Naive thymus-derived CD8-positive, alpha-beta T cell (primary cell): ENCODE results near the gene STT3B. TPM values are rescaled to one million over a fixed set of nuclear protein-coding genes. Genes with fewer than 3 reads are reported as not detected.

Experiments
- ATAC-seq, 2 donors: fragments of 150-1000 bp; cut with Tn5 transposase in 1 of 2; sonication (Bioruptor Pico), chemical (Tn5 transposase) in 1 of 2; 1 replicate in 1 of 2; 2 replicates in 1 of 2; pipeline ENCODE4 v1.10.0; 2021; ENCODE audit warnings: mild to moderate bottlenecking in 2 of 2, moderate library complexity in 2 of 2
- POLR2A ChIA-PET: fragments of 350-600 bp; sonication (Branson Sonifier 250); formaldehyde crosslinking; loops from one replicate; lab custom pipeline; 2021; ENCODE audit warnings: antibody characterized with exemption; lab: Charles Lee
- DNase-seq, 10 donors: peaks; one replicate each; pipeline versions ENCODE4 v3.0.0 to v3.0.0-alpha.2; 2020 to 2022
- H3K27ac Mint-ChIP-seq, 10 donors: one replicate each; pipeline ENCODE4 v1.8.0; 2020 to 2022; ENCODE audit warnings: mild to moderate bottlenecking in 10 of 10, mixed read lengths in 10 of 10, moderate library complexity in 4 of 10, inconsistent platforms in 1 of 10
- H3K27me3 Mint-ChIP-seq, 5 donors: one replicate each; pipeline ENCODE4 v1.8.0; 2021 to 2022; ENCODE audit warnings: mixed read lengths in 5 of 5
- H3K36me3 Mint-ChIP-seq, 3 donors: one replicate each; pipeline ENCODE4 v1.8.0; 2020 to 2022; ENCODE audit warnings: mixed read lengths in 3 of 3, mild to moderate bottlenecking in 2 of 3, inconsistent platforms in 1 of 3
- H3K4me1 Mint-ChIP-seq, 4 donors: one replicate each; pipeline ENCODE4 v1.8.0; 2021 to 2022; ENCODE audit warnings: mixed read lengths in 4 of 4
- H3K4me3 Mint-ChIP-seq, 10 donors: one replicate each; pipeline ENCODE4 v1.8.0; 2020 to 2022; ENCODE audit warnings: mild to moderate bottlenecking in 10 of 10, mixed read lengths in 10 of 10, moderate library complexity in 6 of 10, inconsistent platforms in 1 of 10
- H3K9me3 Mint-ChIP-seq, 9 donors: one replicate each; pipeline ENCODE4 v1.8.0; 2020 to 2022; ENCODE audit warnings: mixed read lengths in 9 of 9, mild to moderate bottlenecking in 3 of 9, inconsistent platforms in 1 of 9, moderate library complexity in 1 of 9
- polyA plus RNA-seq, 3 donors: library from polyadenylated mRNA; unstranded; fragments of 300-500 nt; fragmentation: Illumina TruSeq; gene quantifications; one replicate each; pipeline ENCODE4 v1.2.3, GENCODE V29; 2021
- total RNA-seq, 8 experiments: library from RNA in 2 of 8; stranded (reverse) in 2 of 8; gene quantifications; one replicate each; pipeline ENCODE4 v1.2.3 and lab custom pipeline; 2021 to 2026

STT3B gene
- total and polyA plus RNA-seq, 5 experiments from 2014 or later = 85.1 to 108 (median 103) TPM

DNA sequence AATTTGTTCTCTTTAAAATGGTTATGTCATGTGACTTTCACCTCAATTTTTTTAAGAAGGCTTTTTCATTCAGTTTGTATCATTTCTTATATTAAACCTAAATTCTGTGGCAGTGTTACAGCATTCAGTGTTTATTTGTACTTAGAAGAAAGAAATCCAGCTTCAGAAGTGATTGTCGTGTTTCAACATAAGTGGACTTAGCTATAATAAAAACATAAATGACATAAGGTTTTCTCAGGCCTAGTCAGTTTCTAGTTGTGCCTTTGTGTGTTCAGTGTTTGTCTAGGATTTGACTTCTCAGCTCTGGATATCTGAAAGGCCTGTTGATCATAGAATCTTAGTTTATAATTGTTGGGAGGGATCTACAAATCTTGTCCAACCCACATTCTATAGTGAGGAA, 80.5 kb downstream of the STT3B start:
- no peaks in the 10 kb centered on the region for H3K27me3 Mint-ChIP-seq
- H3K27ac Mint-ChIP-seq = peak overlapping the region in 3 of 10 donors; percentile 2 to 54 (median 45)
- ATAC-seq (no peak), DNase-seq (no peak)
- H3K9me3 Mint-ChIP-seq = peaks cover 0 to 4% (median 0%) of the 10 kb centered on the region in 9 donors
- no peak overlapping the region for H3K4me3 Mint-ChIP-seq
- POLR2A ChIA-PET = interaction anchor here (0.6 to 1.0 kb wide), 2 partner anchors 15 to 624 kb away, joined by 3 to 5 read pairs; no protein-coding TSS in a partner anchor
- H3K36me3 Mint-ChIP-seq = peaks cover 7 to 63% (median 41%) of the 10 kb centered on the region in 3 donors
- peaks cover 24 to 69% (median 57%) of the 10 kb centered on the region in 4 donors for H3K4me1 Mint-ChIP-seq

DNA sequence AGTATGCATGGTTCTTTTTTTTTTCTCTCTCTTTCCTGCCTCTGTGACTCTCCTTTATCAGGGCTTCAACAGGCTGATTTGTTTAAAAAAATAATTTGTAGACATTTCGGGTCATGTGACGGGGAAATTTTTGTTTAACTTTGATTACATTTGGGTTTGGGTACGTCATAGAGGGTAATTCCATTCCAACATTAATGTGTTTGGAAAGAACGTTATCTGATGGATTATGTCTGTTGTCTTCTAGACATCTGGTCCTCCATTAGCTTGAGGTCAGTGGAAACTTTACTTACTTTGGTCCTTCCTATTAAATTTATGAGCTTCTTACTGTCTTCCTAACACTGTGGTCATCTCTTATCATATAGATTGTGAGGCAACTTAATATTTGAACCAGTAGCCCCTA, 80.9 kb downstream of the STT3B start:
- ATAC-seq (no peak), DNase-seq (no peak)
- H3K4me1 Mint-ChIP-seq = peaks cover 21 to 65% (median 52%) of the 10 kb centered on the region in 4 donors
- POLR2A ChIA-PET = no interaction called here
- peaks cover 7 to 63% (median 38%) of the 10 kb centered on the region in 3 donors for H3K36me3 Mint-ChIP-seq
- peaks cover 0 to 2% (median 0%) of the 10 kb centered on the region in 9 donors for H3K9me3 Mint-ChIP-seq
- H3K27ac Mint-ChIP-seq = peak overlapping the region in 3 of 10 donors; percentile 20 to 49 (median 45)
- H3K27me3 Mint-ChIP-seq = no peaks in the 10 kb centered on the region
- peak overlapping the region in 1 of 10 donors; percentile 33 for H3K4me3 Mint-ChIP-seq

DNA sequence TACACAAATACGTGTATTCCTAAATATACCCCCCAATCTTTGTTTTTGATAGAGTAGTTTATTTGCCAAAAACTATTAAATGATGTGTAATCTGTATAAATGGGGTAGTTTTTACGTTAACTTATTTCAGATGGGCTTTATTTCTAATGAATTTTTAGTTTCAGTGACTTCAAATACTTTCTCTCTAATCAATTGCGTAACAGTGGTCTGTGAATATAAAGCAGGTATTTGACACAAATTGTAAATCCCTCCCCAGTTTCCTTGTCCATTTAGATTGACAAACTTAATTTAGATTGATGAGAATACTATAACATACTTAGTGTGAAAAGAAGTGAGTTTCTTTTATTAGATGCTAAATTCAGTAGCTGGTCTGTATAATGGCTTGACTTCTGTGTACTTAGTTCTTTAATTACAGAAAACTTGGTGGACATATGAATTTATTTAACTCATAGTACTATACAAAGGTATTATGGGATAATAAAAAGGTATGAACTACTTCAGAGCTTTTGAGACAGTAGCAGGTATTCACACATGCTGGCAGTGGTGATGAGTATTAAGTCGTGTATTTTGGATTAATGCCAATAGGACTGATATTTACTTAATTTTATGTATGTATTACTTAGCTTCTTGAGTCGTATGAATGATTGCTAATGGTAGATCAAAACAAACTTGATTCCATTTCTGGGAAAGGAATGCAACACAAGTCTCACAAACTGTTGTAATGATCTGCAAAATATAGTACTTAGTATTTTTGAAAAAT, 81.6 kb downstream of the STT3B start:
- Mint-ChIP-seq H3K9me3 (peaks cover 0 to 2% (median 0%) of the 10 kb centered on the region in 9 donors), H3K4me3 (no peak overlapping the region), H3K36me3 (peaks cover 7 to 63% (median 35%) of the 10 kb centered on the region in 3 donors), H3K27me3 (no peaks in the 10 kb centered on the region), H3K27ac (peak overlapping the region in 3 of 10 donors; percentile 20 to 45 (median 37)), H3K4me1 (peaks cover 20 to 58% (median 47%) of the 10 kb centered on the region in 4 donors)
- POLR2A ChIA-PET = no interaction called here
- no peak for ATAC-seq
- no peak for DNase-seq

DNA sequence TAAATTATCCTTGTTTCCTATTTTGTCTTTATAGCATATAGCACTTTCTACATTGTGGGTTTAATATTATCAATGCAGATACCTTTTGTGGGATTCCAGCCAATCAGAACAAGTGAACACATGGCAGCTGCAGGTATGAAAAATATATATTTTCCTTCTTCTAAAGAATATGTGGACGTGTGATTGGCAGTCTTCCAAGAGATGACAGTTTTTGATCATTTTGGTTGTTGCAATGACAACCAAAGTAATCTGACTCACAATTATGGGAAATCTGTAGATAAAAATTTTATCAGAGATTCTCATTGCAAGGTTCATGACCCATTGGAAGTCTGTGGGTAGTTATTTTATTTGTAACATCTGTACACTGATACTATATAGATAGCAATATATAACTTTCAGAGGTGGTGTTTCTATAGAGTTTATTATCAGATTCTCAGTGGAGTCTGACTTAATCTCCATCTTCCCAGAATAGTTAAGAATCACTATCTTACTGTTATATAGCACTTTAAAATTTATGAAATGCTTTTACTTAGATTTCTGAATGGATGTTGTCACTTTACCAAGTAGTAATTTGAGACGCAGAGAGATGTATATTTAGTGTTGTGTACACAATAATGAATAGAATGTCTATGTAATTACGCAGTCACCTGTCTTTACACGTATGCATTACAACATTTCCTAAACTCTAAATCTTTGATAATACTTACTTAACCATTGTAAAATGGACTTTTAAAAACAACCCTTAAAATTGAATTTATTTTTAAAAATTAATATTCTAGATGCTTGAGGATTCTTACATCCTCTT, 82.5 kb downstream of the STT3B start:
- Mint-ChIP-seq H3K4me1 (peaks cover 20 to 49% (median 44%) of the 10 kb centered on the region in 4 donors), H3K4me3 (no peak overlapping the region), H3K9me3 (peaks cover 0 to 2% (median 0%) of the 10 kb centered on the region in 9 donors), H3K27ac (peak overlapping the region in 2 of 10 donors; percentile 36 to 45), H3K27me3 (no peaks in the 10 kb centered on the region), H3K36me3 (peaks cover 7 to 65% (median 39%) of the 10 kb centered on the region in 3 donors)
- DNase-seq = no peak
- ATAC-seq = no peak
- POLR2A ChIA-PET = no interaction called here

DNA sequence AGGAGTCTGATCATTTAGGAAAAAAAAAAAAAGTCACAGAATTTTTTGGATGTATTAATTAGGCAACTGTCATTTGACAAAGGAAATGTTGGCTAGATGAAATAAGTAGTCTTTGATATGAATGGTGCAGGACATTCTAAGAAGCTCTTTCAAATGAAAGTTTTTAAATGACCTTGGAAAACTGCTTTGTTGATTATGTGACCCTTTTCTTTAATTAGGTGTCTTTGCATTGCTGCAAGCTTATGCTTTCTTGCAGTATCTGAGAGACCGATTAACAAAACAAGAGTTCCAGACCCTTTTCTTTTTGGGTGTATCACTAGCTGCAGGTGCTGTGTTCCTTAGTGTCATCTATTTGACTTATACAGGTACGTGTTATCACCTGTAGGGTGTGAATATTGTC, 84.0 kb downstream of the STT3B start:
- no peak for DNase-seq
- H3K4me3 Mint-ChIP-seq = no peak overlapping the region
- no peak overlapping the region for H3K27ac Mint-ChIP-seq
- POLR2A ChIA-PET = no interaction called here
- ATAC-seq = no peak
- H3K4me1 Mint-ChIP-seq = peaks cover 22 to 46% (median 40%) of the 10 kb centered on the region in 4 donors
- no peaks in the 10 kb centered on the region for H3K27me3 Mint-ChIP-seq
- H3K36me3 Mint-ChIP-seq = peaks cover 0 to 68% (median 42%) of the 10 kb centered on the region in 3 donors
- H3K9me3 Mint-ChIP-seq = no peaks in the 10 kb centered on the region

DNA sequence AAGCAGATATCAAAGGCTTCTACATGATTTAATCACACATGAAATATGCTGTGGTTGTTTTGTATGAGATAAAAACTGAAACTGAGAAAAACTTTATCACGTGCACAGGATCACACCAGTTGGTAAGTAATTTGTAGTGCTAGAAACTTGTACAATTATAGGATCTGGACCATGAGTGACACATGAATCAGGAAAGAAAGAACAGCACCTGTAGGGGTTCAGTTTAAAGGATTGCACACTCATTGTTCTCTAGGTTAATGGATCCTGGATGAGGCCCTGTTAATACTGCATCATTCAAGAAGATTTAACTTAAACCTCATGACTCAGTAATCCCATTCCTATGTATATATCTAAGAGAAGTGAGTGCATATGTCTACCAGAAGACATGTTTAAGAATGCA, 87.9 kb downstream of the STT3B start:
- no peak for DNase-seq
- Mint-ChIP-seq H3K4me3 (no peak overlapping the region), H3K36me3 (peaks cover 5 to 82% (median 32%) of the 10 kb centered on the region in 3 donors), H3K27me3 (no peaks in the 10 kb centered on the region), H3K9me3 (no peaks in the 10 kb centered on the region), H3K4me1 (peaks cover 15 to 28% (median 18%) of the 10 kb centered on the region in 4 donors), H3K27ac (peak overlapping the region in 4 of 10 donors; percentile 7 to 57 (median 52))
- ATAC-seq = no peak
- POLR2A ChIA-PET = no interaction called here

DNA sequence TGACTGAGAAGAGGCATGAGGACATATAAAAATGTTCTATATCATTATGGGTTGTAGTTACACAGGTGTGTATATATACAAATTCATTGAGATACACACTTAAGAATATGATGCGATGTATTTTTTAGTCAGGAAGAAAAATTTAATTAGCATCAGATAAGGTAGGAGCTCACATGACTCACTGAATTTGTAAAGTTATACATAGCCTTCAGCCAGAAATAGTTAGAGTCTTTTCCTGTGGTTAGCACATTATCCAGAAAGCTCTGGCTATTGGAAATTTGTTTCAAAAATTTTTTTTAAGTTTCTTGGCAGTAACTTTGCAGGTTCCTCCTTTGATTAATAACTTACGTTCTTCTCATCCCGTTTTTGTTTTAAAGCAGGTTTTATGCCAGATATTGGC, 88.6 kb downstream of the STT3B start:
- Mint-ChIP-seq H3K36me3 (peaks cover 5 to 83% (median 34%) of the 10 kb centered on the region in 3 donors), H3K4me1 (peaks cover 13 to 26% (median 14%) of the 10 kb centered on the region in 4 donors), H3K27me3 (no peaks in the 10 kb centered on the region), H3K27ac (peak overlapping the region in 5 of 10 donors; percentile 2 to 57 (median 7)), H3K4me3 (no peak overlapping the region), H3K9me3 (no peaks in the 10 kb centered on the region)
- ATAC-seq (no peak), DNase-seq (no peak)
- POLR2A ChIA-PET = no interaction called here

DNA sequence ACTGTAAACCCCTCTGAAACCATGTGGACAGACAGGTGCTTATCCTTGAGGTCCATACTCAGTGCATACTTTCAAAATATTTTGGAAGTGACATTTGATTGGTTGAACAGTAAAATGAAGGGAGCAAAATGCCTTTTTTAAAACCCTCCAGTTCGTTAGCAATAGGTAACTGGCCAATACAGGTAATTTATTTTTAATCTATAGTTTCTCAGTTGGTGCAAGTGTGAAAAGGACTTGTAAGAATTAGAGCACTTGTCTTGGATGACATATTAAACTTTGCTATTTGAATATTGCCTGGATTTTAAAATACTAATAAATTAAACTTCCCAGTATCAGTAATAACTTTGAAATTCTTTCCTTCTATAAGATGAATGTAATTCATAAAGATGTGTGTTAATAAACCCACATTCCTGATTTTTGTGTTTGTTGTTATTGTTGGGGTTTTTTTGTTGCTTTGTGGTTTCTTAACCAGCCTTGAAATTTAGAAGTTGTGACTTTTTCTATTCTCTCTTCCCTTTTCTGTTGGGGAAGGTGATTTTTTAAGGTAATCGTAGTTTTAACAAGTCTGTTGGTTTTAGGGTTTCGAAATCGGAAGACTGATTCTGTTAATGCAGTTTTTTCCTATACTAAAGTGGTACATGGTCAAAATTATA, 90.0 kb downstream of the STT3B start:
- H3K27ac Mint-ChIP-seq = peak overlapping the region in 1 of 10 donors; percentile 70
- peaks cover 8 to 87% (median 40%) of the 10 kb centered on the region in 3 donors for H3K36me3 Mint-ChIP-seq
- DNase-seq (no peak), ATAC-seq (no peak)
- no peaks in the 10 kb centered on the region for H3K9me3 Mint-ChIP-seq
- no peaks in the 10 kb centered on the region for H3K27me3 Mint-ChIP-seq
- H3K4me3 Mint-ChIP-seq = no peak overlapping the region
- POLR2A ChIA-PET = no interaction called here
- H3K4me1 Mint-ChIP-seq = peaks cover 7 to 25% (median 14%) of the 10 kb centered on the region in 4 donors

DNA sequence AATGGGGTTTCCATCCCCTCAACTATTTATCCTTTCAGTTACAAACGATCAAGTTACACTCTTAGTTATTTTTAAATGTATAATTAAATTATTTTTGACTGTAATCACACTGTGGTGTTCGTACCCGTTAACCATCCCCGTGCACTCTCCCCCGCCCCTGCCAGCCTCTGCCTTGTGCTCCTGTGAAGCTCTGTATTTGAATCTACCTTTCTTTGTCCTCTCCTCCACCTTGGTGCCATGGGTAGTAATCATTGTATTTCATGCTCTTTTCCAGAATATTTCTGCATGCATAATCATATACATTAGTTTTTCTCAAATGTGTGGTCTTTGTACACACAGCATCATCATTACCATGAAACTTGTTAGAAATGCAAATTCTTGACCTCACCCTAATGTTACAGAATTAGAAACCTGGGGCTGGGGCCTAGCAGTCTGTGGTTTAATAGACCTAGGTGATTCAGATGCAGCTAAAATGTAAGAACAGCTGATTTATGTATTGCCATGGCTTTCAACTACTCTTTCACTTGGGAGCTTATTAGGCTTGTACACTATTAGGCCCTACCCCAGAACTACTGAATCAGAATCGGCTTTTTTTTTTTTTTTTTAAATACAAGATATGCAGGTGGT, 91.5 kb downstream of the STT3B start:
- Mint-ChIP-seq H3K36me3 (peaks cover 8 to 87% (median 46%) of the 10 kb centered on the region in 3 donors), H3K27me3 (no peaks in the 10 kb centered on the region), H3K4me1 (peaks cover 15 to 38% (median 19%) of the 10 kb centered on the region in 4 donors), H3K4me3 (peak overlapping the region in 1 of 10 donors; percentile 52), H3K27ac (peak overlapping the region in 4 of 10 donors; percentile 7 to 69 (median 47)), H3K9me3 (no peaks in the 10 kb centered on the region)
- ATAC-seq (no peak), DNase-seq (no peak)
- POLR2A ChIA-PET = no interaction called here

DNA sequence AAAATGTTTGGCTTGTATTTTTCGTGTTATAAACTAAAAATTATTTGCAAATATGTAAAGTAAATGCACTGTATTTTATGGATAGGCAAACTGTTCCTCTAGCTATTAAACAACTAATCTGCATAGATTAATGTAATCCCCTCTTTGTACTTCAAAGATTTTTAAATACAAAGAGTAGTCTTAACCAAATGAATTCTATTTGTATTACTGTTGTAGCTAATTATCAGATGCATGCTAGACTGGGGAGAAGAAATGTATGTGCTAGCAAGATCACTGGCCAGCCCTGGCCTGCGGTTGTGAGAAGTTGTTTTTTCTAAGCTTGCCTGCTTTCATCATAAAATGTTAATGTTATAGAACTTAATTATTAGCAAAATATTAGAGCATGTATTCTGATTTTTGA, 92.6 kb downstream of the STT3B start:
- Mint-ChIP-seq H3K36me3 (peaks cover 12 to 91% (median 52%) of the 10 kb centered on the region in 3 donors), H3K27me3 (no peaks in the 10 kb centered on the region), H3K9me3 (no peaks in the 10 kb centered on the region), H3K4me1 (peaks cover 15 to 40% (median 19%) of the 10 kb centered on the region in 4 donors), H3K27ac (peak overlapping the region in 2 of 10 donors; percentile 0 to 31), H3K4me3 (no peak overlapping the region)
- POLR2A ChIA-PET = no interaction called here
- ATAC-seq (no peak), DNase-seq (no peak)

DNA sequence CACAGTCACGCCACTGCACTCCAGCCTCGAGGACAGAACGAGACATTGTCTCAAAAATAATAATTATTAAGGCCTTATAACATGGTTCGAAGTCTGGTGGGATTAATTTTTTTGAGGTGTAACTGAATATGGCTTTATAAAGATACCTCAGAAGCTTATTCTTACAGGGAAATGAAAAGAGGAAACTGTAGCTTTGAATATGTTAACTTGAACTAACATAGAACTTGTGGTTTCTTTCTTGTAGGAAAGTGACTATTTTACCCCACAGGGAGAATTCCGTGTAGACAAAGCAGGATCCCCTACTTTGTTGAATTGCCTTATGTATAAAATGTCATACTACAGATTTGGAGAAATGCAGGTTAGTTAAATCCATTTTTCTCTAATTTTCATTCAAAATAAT, 96.3 kb downstream of the STT3B start:
- no peaks in the 10 kb centered on the region for H3K9me3 Mint-ChIP-seq
- peaks cover 14 to 90% (median 62%) of the 10 kb centered on the region in 3 donors for H3K36me3 Mint-ChIP-seq
- DNase-seq = no peak
- peaks cover 9 to 25% (median 22%) of the 10 kb centered on the region in 4 donors for H3K4me1 Mint-ChIP-seq
- H3K27me3 Mint-ChIP-seq = no peaks in the 10 kb centered on the region
- peak overlapping the region in 7 of 10 donors; percentile 9 to 70 (median 48) for H3K27ac Mint-ChIP-seq
- no peak for ATAC-seq
- H3K4me3 Mint-ChIP-seq = no peak overlapping the region
- POLR2A ChIA-PET = no interaction called here

DNA sequence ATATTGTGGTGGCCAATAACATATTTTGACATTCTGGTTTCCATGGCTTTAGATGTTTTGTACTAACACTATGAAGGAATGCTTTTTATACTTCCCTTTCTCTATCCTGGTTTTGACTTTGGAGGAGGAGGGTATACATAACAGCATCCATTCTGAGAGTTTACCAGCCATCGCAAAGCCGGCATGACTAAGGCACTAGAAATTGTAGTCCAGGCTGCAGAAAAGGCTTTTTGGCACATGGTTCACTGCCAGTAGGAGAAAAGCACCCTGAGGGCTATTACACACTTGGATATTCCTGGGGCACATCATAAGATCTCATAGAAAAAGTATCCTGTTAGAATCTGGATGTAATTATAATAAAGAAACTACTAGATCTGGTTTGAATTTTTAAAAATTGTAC, 101.8 kb downstream of the STT3B start:
- H3K9me3 Mint-ChIP-seq = no peaks in the 10 kb centered on the region
- ATAC-seq (no peak), DNase-seq (no peak)
- POLR2A ChIA-PET = interaction anchor here (1.0 kb wide), 1 partner anchor 9 kb away, joined by 4 read pairs; no protein-coding TSS in a partner anchor
- peaks cover 12 to 52% (median 47%) of the 10 kb centered on the region in 4 donors for H3K4me1 Mint-ChIP-seq
- no peaks in the 10 kb centered on the region for H3K27me3 Mint-ChIP-seq
- H3K4me3 Mint-ChIP-seq = no peak overlapping the region
- peak overlapping the region; percentile 9 to 96 (median 70) for H3K27ac Mint-ChIP-seq
- H3K36me3 Mint-ChIP-seq = peaks cover 6 to 64% (median 39%) of the 10 kb centered on the region in 3 donors
